NCI-H1417 treated with DMSO at 0.1 percent for 48 hours (cell line): ENCODE measurements around the gene DNAH9.
A peak's percentile ranks its signal among the peaks of the same experiment; 100 is the strongest.

Experiments used
- DNase-seq: peaks from one replicate; lab custom pipeline; 2025; lab: John Stamatoyannopoulos, UW

DNAH9 gene

DNA sequence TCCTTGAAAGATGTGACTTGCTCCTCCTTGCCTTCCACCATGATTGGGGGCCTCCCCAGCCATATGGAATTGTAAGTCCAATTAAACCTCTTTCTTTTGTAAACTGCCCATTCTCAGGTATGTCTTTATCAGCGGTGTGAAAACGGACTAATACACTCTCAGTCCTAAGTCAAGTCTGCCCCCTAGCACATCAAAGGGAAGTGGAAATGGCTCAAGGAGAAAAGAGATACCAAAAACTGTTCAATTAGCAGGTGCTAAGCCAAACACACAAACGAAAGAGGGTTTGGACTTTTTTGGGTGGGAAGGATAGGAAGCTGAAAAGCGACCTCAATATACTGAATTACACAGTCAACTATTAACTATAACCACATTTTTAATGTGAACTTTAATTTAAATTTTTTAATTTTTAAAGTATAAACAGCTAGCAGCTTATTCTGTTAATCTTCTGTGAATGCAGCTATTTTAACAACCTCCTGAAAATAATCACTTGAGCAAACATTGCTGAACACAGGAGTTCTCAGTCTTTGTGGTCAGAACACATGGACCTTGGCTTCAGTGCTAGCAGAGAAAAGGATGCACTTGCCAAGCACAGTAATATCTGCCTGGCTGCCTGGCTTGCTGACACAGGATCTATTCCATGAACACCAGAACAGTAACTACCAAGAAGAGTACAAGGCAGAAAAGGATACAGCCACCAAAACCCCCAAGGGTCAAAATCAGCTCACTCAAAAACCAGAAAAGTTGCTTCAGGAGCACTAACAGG, 388.1 kb downstream of the DNAH9 start:
- no peak for DNase-seq

DNA sequence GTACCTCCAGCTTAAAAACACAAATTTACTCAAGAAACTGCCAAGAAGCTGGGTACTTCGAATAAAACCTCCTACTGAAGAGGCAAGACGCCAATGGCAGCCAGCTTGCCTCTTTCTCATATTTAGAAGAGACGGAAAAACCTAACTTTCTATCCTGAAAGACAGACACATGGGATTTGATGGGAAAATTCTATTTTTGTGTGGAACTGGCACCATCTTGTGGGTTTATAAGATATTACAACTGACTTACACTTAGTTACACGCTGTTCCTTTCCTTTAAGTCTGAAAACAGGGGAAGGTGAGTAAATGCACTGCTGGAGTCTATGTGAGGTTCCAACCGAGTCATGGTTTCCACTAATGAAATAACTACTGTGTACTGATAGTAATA, 388.7 kb downstream of the DNAH9 start:
- DNase-seq = no peak

DNA sequence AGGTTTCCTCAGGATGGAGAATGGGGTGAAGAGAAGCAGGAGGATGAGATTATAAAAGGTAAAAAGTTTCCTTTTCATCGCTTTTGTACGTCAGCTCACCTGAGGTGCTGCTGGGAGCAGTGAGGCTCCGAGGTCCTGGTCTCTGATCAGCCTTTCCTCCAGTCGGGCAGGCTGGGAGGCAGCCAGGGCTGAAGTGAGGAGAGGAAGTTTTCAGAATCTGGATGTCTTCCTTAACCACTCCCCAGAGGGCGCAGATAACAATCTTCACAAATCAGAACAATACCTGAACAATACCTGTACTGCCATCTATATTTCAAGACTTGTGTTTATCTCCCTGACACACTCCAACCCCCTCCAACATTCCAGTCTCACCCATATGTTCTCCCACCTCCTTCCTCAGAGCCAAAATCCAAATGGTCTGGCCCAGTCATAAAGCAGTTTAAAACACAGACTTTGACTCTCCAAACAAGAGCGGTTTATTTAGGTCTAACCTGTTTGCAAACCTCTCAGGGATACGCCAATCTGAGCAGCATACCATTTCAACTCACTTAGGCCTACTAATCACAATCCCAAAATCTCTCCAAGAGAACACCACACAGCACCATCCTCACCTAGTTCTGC, 392.2 kb downstream of the DNAH9 start:
- no peak for DNase-seq

DNA sequence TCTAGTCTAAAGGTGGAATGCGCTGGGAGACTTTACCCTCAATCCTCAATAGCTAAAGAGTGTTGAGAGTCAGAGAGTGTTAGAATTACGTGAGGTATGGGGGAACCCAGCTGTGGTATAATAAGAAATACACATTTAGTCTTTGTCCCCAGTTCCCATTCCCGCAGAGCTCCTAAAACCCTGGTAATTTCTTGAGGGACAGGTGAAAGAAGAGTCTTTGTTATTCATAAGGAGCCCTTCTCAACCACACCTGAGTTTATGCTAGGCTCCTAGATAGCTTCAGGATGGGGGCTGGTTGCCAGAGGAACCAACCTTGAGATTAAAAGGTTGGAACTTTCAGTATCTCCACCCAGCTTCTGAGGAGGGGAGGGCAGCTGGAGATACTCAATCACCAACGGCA, 393.2 kb downstream of the DNAH9 start:
- DNase-seq = no peak

DNA sequence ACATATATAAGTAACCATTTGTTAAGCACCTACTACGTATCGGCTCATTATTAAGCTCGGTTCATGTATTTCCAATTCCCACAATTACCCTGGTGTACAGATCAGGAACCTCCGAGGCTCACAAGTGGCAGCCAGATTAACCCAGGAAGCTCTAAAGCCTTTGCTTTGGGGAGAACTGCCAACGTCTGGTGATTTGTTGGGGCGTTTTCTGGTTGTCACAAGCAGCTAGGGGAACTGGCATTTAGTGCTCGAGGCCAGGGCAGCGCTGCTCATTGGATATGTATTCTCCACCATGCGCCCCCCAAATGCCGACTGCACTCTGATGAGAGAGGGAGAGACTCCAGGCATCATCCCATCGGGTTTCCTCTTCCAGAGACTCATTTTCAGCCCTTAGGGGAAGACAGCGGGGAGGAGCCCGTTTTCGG, 398.5 kb downstream of the DNAH9 start:
- no peak for DNase-seq

DNA sequence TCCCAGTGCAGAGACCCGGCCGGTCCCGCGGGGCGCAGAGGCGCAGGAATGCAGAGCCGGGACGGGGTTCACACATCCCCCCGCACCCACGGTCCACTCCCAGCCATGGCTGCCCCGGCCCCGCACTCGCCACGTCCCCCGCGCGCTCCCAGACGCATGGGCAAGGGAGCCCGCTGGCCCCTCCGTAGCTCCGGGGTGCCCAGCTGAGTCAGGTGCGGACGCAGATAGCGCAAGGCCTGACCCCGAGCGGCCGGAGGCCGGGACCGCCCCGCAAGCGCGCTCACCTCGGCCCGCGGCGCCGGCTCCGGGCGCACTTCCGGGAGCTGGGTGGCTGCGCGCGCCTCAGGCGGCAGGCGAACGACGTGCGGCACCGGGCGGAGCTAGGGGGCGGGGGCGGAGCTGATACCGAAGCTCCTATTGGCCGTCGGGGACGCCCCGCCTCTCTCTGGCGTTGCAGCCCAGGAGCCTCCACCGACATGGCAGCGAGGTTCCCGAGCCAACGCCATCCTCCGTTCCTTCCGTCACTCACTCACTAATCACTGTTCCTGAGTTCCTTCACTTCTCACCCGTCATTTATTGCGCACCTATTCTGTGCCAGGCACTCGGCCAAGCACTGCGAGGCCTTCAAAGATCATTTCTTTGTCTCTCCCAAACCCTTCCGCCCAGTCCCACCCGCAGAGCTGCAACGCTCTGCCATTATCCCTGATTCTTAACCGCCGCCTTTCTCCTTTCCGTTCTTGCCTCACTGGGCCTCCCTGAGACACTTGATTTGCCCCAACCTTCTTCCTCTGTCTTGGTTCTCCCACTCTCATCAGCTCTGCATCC, 399.1 kb downstream of the DNAH9 start, which contains the start of gene ZNF18:
TSS of gene ZNF18 (minus strand) at position 329 of the 825 bp plus-strand sequence. CDS start 4,646 bp downstream, outside the sequence.
- peak; percentile 29 for DNase-seq

DNA sequence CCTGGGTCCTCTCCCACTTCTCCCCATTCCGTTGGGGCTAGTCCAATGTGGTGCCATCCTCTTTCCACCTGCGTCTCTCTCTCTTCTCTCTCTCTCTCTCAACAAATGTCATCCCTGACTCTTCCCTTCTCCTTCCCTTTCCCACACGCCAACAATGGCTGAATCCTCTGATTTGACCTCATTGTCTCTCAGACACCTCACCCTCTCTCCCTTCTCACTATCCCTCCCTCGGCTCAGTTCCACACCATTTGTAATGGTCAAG, 399.6 kb downstream of the DNAH9 start:
- DNase-seq = no peak

DNA sequence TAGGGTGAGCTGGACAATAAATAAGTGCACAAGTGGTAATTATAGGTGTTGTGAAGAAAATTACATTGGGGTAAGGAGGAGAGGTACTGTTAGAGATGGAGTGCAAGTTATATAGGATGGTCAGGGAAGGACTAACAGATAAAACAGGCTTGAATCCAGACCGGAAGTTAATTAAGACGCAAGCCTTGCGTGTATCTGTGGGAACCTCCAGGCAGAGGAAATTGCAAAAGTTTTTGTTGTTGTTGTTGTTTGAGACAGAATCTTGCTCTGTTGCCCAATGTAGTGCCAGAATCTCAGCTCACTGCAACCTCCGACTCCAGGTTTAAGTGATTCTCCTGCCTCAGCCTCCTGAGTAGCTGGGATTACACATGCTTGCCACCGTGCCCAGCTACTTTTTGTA, 401.4 kb downstream of the DNAH9 start:
- DNase-seq = no peak

DNA sequence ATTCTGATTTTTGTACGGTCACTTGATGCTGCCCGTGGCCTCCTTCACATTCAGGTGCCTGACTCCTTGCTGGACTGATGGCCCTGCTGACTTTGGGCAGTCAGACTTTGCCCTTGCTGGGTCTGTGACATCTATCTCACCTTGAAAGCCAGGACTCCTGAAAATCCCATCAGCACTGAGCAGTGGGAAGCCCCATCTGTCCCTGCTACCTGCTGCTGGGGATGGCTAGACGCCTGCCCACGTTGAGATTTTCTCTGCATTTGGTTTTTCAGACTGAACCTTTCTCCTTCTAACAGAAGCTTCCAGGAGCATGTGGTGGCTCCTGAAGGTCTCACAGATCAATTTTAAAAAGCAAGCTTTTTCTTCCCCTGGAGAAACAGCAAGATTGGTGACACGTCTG, 409.2 kb downstream of the DNAH9 start:
- DNase-seq = no peak
